Smooth muscle cell (in vitro differentiated cells): ENCODE results near the gene TECPR2. TPM values are rescaled to one million over a fixed set of nuclear protein-coding genes. Genes with fewer than 3 reads are reported as not detected.

Experiments
- DNase-seq: peaks from one replicate; lab custom pipeline; 2025; ENCODE audit not compliant: unreplicated experiment; lab: John Stamatoyannopoulos, UW
- H2AFZ ChIP-seq: fragments of 200-600 bp; sonication (generic); 2 replicates; pipeline ENCODE4 v1.6.0; 2016; ENCODE audit warnings: antibody characterized with exemption, low read depth, mild to moderate bottlenecking
- H3F3A ChIP-seq: fragments of 200-600 bp; sonication (generic); 2 replicates; pipeline ENCODE4 v1.6.0; 2017; ENCODE audit warnings: antibody characterized with exemption, low read depth
- H3K27ac ChIP-seq: fragments of 200-600 bp; sonication (generic); 2 replicates; pipeline ENCODE4 v1.5.1; 2016; ENCODE audit warnings: low read depth, mild to moderate bottlenecking
- H3K27me3 ChIP-seq: fragments of 200-600 bp; sonication (generic); 2 replicates; pipeline ENCODE4 v1.6.1; 2016; ENCODE audit warnings: low read depth, mild to moderate bottlenecking
- H3K36me3 ChIP-seq: fragments of 200-600 bp; sonication (generic); 2 replicates; pipeline ENCODE4 v1.5.1; 2016; ENCODE audit warnings: low read depth
- H3K4me1 ChIP-seq: fragments of 200-600 bp; sonication (generic); 2 replicates; pipeline ENCODE4 v1.5.1; 2016; ENCODE audit warnings: low read depth
- H3K4me2 ChIP-seq: fragments of 200-600 bp; sonication (generic); 2 replicates; pipeline ENCODE4 v1.6.0; 2016; ENCODE audit warnings: mild to moderate bottlenecking
- H3K4me3 ChIP-seq: fragments of 200-600 bp; sonication (generic); 2 replicates; pipeline ENCODE4 v1.5.1; 2016; ENCODE audit warnings: mild to moderate bottlenecking
- H3K79me2 ChIP-seq: fragments of 200-600 bp; sonication (generic); 2 replicates; pipeline ENCODE4 v1.6.0; 2016; ENCODE audit warnings: low read depth, mild to moderate bottlenecking
- H3K9ac ChIP-seq: fragments of 200-600 bp; sonication (generic); 2 replicates; pipeline ENCODE4 v1.6.0; 2016; ENCODE audit warnings: low read depth
- H3K9me3 ChIP-seq: fragments of 200-600 bp; sonication (generic); replicated peaks from 2 replicates; pipeline ENCODE4 v1.5.1; 2016; ENCODE audit warnings: low read depth
- H4K20me1 ChIP-seq: fragments of 200-600 bp; sonication (generic); 2 replicates; pipeline ENCODE4 v1.6.0; 2016; ENCODE audit warnings: low read depth
- WGBS: methylation state at CpG from one replicate; pipeline ENCODE4 v1.1.7; 2016; ENCODE audit warnings: low lambda C conversion rate; 5-methylcytosine and 5-hydroxymethylcytosine counted together
- polyA plus RNA-seq: library from polyadenylated mRNA; unstranded; fragments of >200 nt; fragmentation: Nextera tagmentation; extraction: Ambion mirVana; gene quantifications from 2 replicates; pipeline ENCODE4 v1.2.1, GENCODE V29; 2016
- total RNA-seq: library from RNA; depleted of rRNA; stranded (reverse); fragments of >200 nt; gene quantifications from 2 replicates; pipeline ENCODE4 v1.2.3, GENCODE V29; 2014
- TF ChIP-seq, protein P1 (sequence below): fragments of 200-600 bp; sonication (generic); IDR thresholded peaks from 2 replicates; pipeline ENCODE4 v1.5.1; 2017; ENCODE audit warnings: borderline replicate concordance, mild to moderate bottlenecking, antibody characterized with exemption; ENCODE audit not compliant: insufficient read depth, poor library complexity, severe bottlenecking

Gene TECPR2
- total and polyA plus RNA-seq, 2 experiments from 2014 or later: 11.0 to 12.2 TPM

DNA sequence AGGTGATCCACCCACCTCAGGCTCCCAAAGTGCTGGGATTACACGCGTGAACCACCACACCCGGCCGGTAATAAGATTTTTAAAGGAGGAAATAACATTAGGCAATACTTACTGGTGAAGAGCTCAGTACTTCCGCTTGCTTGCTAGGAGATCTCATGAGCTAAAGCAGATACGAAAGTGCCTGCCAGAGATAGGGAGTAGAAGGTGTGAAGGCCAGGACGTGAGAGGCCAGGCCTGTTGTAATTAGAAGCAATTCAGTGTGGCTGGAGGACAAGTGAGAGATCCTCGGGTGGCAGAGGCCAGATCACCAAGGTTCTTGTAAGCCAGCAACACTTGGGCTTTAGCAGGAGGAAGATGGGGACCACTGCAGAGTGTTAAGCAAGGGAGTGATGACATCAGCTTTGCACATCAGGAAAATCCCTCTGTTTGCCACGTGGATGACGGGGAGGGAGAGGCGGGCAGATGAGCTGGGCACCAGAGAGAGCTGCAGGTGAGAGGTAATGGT, 7.6 kb downstream of the TECPR2 start:
- Histone ChIP-seq H3K27me3 (no peaks in the 10 kb centered on the region), H3K9ac (no peak overlapping the region), H2AFZ (no peak overlapping the region), H3K27ac (no peak overlapping the region), H3K4me3 (no peak overlapping the region), H3F3A (no peaks in the 10 kb centered on the region), H4K20me1 (peaks cover 79% of the 10 kb centered on the region), H3K9me3 (no peaks in the 10 kb centered on the region), H3K4me1 (no peaks in the 10 kb centered on the region), H3K36me3 (no peaks in the 10 kb centered on the region), H3K4me2 (no peak overlapping the region), H3K79me2 (peaks cover 50% of the 10 kb centered on the region)
- 75% methylated on average over 11 of the region's 11 CpGs for WGBS
- TF ChIP-seq, protein P1, sequence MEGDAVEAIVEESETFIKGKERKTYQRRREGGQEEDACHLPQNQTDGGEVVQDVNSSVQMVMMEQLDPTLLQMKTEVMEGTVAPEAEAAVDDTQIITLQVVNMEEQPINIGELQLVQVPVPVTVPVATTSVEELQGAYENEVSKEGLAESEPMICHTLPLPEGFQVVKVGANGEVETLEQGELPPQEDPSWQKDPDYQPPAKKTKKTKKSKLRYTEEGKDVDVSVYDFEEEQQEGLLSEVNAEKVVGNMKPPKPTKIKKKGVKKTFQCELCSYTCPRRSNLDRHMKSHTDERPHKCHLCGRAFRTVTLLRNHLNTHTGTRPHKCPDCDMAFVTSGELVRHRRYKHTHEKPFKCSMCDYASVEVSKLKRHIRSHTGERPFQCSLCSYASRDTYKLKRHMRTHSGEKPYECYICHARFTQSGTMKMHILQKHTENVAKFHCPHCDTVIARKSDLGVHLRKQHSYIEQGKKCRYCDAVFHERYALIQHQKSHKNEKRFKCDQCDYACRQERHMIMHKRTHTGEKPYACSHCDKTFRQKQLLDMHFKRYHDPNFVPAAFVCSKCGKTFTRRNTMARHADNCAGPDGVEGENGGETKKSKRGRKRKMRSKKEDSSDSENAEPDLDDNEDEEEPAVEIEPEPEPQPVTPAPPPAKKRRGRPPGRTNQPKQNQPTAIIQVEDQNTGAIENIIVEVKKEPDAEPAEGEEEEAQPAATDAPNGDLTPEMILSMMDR: no peak
- no peak for DNase-seq

GRCh38 chr14:102371361-102371760, 8.6 kb downstream of the TECPR2 start:
- TF ChIP-seq, protein P1: no peak
- Histone ChIP-seq H3K36me3 (no peaks in the 10 kb centered on the region), H3K9ac (no peak overlapping the region), H3K79me2 (peaks cover 40% of the 10 kb centered on the region), H3K9me3 (no peaks in the 10 kb centered on the region), H4K20me1 (peaks cover 84% of the 10 kb centered on the region), H3K4me3 (no peak overlapping the region), H3F3A (no peaks in the 10 kb centered on the region), H3K4me2 (no peak overlapping the region), H2AFZ (no peak overlapping the region), H3K27me3 (no peaks in the 10 kb centered on the region), H3K27ac (no peak overlapping the region), H3K4me1 (no peaks in the 10 kb centered on the region)
- 87% methylated on average over 4 of the region's 4 CpGs for WGBS
- no peak for DNase-seq

GRCh38 chr14:102373110-102373509, 10.4 kb downstream of the TECPR2 start:
- 97% methylated on average over 3 of the region's 3 CpGs for WGBS

More at GRCh38 chr14:102373110-102373509, 10.4 kb downstream of the TECPR2 start:
- Histone ChIP-seq H3K9me3 (no peaks in the 10 kb centered on the region), H3K36me3 (peaks cover 5% of the 10 kb centered on the region), H3K27ac (no peak overlapping the region), H4K20me1 (peaks cover 72% of the 10 kb centered on the region), H3K4me2 (no peak overlapping the region), H3K9ac (no peak overlapping the region), H3K4me3 (no peak overlapping the region), H3F3A (no peaks in the 10 kb centered on the region), H2AFZ (no peak overlapping the region), H3K4me1 (no peaks in the 10 kb centered on the region), H3K27me3 (no peaks in the 10 kb centered on the region), H3K79me2 (peaks cover 25% of the 10 kb centered on the region)
- DNase-seq: no peak
- TF ChIP-seq, protein P1: no peak
